Tibial artery (tissue), 4 donors: Measurements from ENCODE around the gene GTF3A.

Source experiments
- DNase-seq, 2 donors: peaks; one replicate each; pipeline ENCODE4 v3.0.0-alpha.2; 2019
- H3K27ac ChIP-seq, 2 donors: fragments of 200-600 bp; sonication (generic) in 1 of 2; 1 replicate in 1 of 2; 2 replicates in 1 of 2; pipeline ENCODE4 v1.5.1; 2018 to 2019; ENCODE audit warnings: mild to moderate bottlenecking in 1 of 2
- H3K27me3 ChIP-seq, 2 donors: fragments of 200-600 bp; sonication (generic) in 1 of 2; one replicate each; pipeline versions ENCODE4 v1.5.1 to v1.6.0; 2016 to 2019
- H3K36me3 ChIP-seq, 3 donors: fragments of 200-600 bp; sonication (generic) in 2 of 3; one replicate each; pipeline ENCODE4 v1.5.1; 2016 to 2019; ENCODE audit warnings: mild to moderate bottlenecking in 2 of 3
- H3K4me1 ChIP-seq, 4 donors: fragments of 200-600 bp; sonication (generic) in 2 of 4; 1 replicate in 3 of 4; 2 replicates in 1 of 4; pipeline ENCODE4 v1.5.1; 2016 to 2019
- H3K4me3 ChIP-seq, 2 donors: fragments of 200-600 bp; sonication (generic) in 1 of 2; 1 replicate in 1 of 2; 2 replicates in 1 of 2; pipeline ENCODE4 v1.5.1; 2018 to 2019; ENCODE audit warnings: mild to moderate bottlenecking in 2 of 2
- H3K9me3 ChIP-seq, 3 donors: fragments of 200-600 bp; sonication (generic) in 1 of 3; one replicate each; pipeline ENCODE4 v1.5.1; 2016 to 2019
- intact Hi-C: fragments of 100-400 bp; cut with DNase I; formaldehyde crosslinking; loops from one replicate; pipeline ENCODE4 v1.15.0; 2023; ENCODE audit warnings: low total_unique reads
- TF ChIP-seq, protein P1 (sequence below), 2 experiments: fragments of 200-600 bp in 1 of 2; fragments of 450-650 bp in 1 of 2; IDR thresholded peaks; one replicate each; pipeline ENCODE4 v1.5.1; 2017 to 2019; ENCODE audit warnings: antibody characterized with exemption in 2 of 2, mild to moderate bottlenecking in 1 of 2, moderate library complexity in 1 of 2

The GTF3A gene

DNA sequence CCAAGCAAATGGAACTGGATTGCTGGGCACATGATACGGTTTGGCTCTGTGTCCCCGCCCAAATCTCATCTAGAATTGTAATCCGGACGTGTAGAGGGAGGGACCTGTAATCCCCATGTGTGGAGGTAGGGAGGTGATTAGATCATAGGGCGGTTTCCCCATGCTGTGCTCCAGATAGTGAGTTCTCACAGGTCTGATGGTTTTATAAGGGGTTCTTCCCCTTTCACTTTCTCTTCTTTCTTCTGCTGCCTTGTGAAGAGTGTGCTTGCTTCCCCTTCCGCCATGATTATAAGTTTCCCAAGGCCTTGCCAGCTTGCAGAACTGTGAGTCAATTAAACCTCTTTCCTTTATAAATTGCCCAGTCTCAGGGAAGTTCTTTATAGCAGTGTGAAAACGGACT is 58.6 kb downstream of the GTF3A start:
- H3K9me3 ChIP-seq = peaks cover 0 to 6% (median 0%) of the 10 kb centered on the region in 3 donors
- no peak for DNase-seq
- no peak overlapping the region for H3K4me3 ChIP-seq
- H3K27me3 ChIP-seq = peaks cover 0 to 18% of the 10 kb centered on the region in 2 donors
- H3K4me1 ChIP-seq = no peaks in the 10 kb centered on the region
- TF ChIP-seq, protein P1, sequence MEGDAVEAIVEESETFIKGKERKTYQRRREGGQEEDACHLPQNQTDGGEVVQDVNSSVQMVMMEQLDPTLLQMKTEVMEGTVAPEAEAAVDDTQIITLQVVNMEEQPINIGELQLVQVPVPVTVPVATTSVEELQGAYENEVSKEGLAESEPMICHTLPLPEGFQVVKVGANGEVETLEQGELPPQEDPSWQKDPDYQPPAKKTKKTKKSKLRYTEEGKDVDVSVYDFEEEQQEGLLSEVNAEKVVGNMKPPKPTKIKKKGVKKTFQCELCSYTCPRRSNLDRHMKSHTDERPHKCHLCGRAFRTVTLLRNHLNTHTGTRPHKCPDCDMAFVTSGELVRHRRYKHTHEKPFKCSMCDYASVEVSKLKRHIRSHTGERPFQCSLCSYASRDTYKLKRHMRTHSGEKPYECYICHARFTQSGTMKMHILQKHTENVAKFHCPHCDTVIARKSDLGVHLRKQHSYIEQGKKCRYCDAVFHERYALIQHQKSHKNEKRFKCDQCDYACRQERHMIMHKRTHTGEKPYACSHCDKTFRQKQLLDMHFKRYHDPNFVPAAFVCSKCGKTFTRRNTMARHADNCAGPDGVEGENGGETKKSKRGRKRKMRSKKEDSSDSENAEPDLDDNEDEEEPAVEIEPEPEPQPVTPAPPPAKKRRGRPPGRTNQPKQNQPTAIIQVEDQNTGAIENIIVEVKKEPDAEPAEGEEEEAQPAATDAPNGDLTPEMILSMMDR (IDR thresholded peaks at IDR 0.05) = no peak
- no peak overlapping the region for H3K27ac ChIP-seq
- intact Hi-C loops = no loop called here
- H3K36me3 ChIP-seq = no peaks in the 10 kb centered on the region

GRCh38 chr13:27483421-27483820 is 59.0 kb downstream of the GTF3A start:
- Histone ChIP-seq H3K4me1 (no peaks in the 10 kb centered on the region), H3K36me3 (no peaks in the 10 kb centered on the region), H3K27ac (no peak overlapping the region), H3K9me3 (peaks cover 0 to 6% (median 0%) of the 10 kb centered on the region in 3 donors), H3K27me3 (peaks cover 0 to 18% of the 10 kb centered on the region in 2 donors), H3K4me3 (no peak overlapping the region)
- DNase-seq = no peak
- TF ChIP-seq, protein P1 (IDR thresholded peaks at IDR 0.05) = no peak
- intact Hi-C loops = no loop called here
